Endothelial cell of umbilical vein (primary cell): ENCODE data around the gene SLC28A1. TPM values are rescaled to one million over a fixed set of nuclear protein-coding genes. Genes with fewer than 3 reads are reported as not detected.

Experiments used
- BruUV-seq: library from RNA; stranded (reverse); fragments of 400-500 nt; replicated peaks from 2 replicates; lab custom pipeline; 2021; lab: Mats Ljungman, UMichigan
- CTCF ChIA-PET: fragments of 300-600, 350-600 bp; sonication (Branson Sonifier 250); formaldehyde crosslinking; loops from one replicate; lab custom pipeline; 2021; ENCODE audit warnings: antibody characterized with exemption, inconsistent platforms; lab: Charles Lee
- POLR2A ChIA-PET: fragments of 300-600, 350-600 bp; sonication (Branson Sonifier 250); formaldehyde crosslinking; loops from one replicate; lab custom pipeline; 2021; ENCODE audit warnings: antibody characterized with exemption, inconsistent platforms; lab: Charles Lee
- DNase-seq: peaks from one replicate; pipeline ENCODE4 v3.0.0-alpha.2; 2011; ENCODE audit warnings: low read depth, low spot score
- FAIRE-seq: peaks from 2 replicates; lab custom pipeline; 2011; peaks lifted over from hg19 to GRCh38; lab: Jason Lieb, UNC
- H2AFZ ChIP-seq: 2 replicates; pipeline ENCODE4 v1.6.0; 2012; ENCODE audit warnings: low read depth, low read length, control low read depth, inconsistent platforms
- H3K27ac ChIP-seq: 2 replicates; pipeline ENCODE4 v1.5.1; 2011; ENCODE audit warnings: low read depth, mild to moderate bottlenecking, control low read depth, low read length, moderate library complexity; ENCODE audit not compliant: insufficient read depth
- H3K27me3 ChIP-seq, 2 experiments: 2 replicates each; pipeline versions ENCODE4 v1.6.0 to v1.6.1; 2011; ENCODE audit warnings: low read length in 2 of 2, mixed read lengths in 1 of 2; ENCODE audit not compliant: control insufficient read depth in 2 of 2, insufficient read depth in 2 of 2
- H3K36me3 ChIP-seq, 2 experiments: 2 replicates in 1 of 2; 3 replicates in 1 of 2; pipeline ENCODE4 v1.5.1; 2011; ENCODE audit warnings: low read length in 2 of 2, mild to moderate bottlenecking in 1 of 2, moderate library complexity in 1 of 2; ENCODE audit not compliant: control insufficient read depth in 2 of 2, insufficient read depth in 2 of 2; ENCODE audit errors: extremely low read depth in 1 of 2
- H3K4me1 ChIP-seq: 3 replicates; pipeline ENCODE4 v1.5.1; 2011; ENCODE audit warnings: mild to moderate bottlenecking, low read length; ENCODE audit not compliant: control insufficient read depth, insufficient read depth; ENCODE audit errors: extremely low read depth
- H3K4me2 ChIP-seq: 2 replicates; pipeline ENCODE4 v1.6.1; 2011; ENCODE audit warnings: low read length, control low read depth, mixed read lengths; ENCODE audit not compliant: insufficient read depth
- H3K4me3 ChIP-seq, 3 experiments: fragments of 200-600 bp in 1 of 3; sonication (generic), shearing (Covaris generic) in 1 of 3; replicated peaks in 1 of 3; 2 replicates each; pipeline ENCODE4 v1.5.1; 2011 to 2016; ENCODE audit warnings: control low read depth in 3 of 3, low read length in 3 of 3, mild to moderate bottlenecking in 2 of 3, inconsistent platforms in 1 of 3, low read depth in 1 of 3, moderate library complexity in 1 of 3; ENCODE audit not compliant: insufficient read depth in 1 of 3
- H3K79me2 ChIP-seq: 2 replicates; pipeline ENCODE4 v1.6.0; 2012; ENCODE audit warnings: low read length, inconsistent platforms; ENCODE audit not compliant: control insufficient read depth, insufficient read depth
- H3K9ac ChIP-seq: replicated peaks from 2 replicates; pipeline ENCODE3; 2011; ENCODE audit warnings: low read length, control low read depth; ENCODE audit not compliant: insufficient read depth; ENCODE audit errors: extremely low read depth
- H3K9me1 ChIP-seq: replicated peaks from 3 replicates; pipeline ENCODE4 v1.6.0; 2011; ENCODE audit warnings: mild to moderate bottlenecking, low read length; ENCODE audit not compliant: control insufficient read depth, insufficient read depth; ENCODE audit errors: extremely low read depth
- H3K9me3 ChIP-seq: replicated peaks from 2 replicates; pipeline ENCODE4 v1.5.1; 2012; ENCODE audit warnings: low read length, inconsistent platforms; ENCODE audit not compliant: control insufficient read depth, insufficient read depth
- H4K20me1 ChIP-seq: replicated peaks from 2 replicates; pipeline ENCODE3; 2011; ENCODE audit warnings: mild to moderate bottlenecking, low read length; ENCODE audit not compliant: control insufficient read depth, insufficient read depth; ENCODE audit errors: extremely low read depth
- EZH2 ChIP-seq: IDR thresholded peaks from 2 replicates; pipeline ENCODE4 v1.6.1; 2012; ENCODE audit warnings: borderline replicate concordance, low read depth, mild to moderate bottlenecking, moderate library complexity, low read length, inconsistent platforms; ENCODE audit not compliant: severe bottlenecking
- FOS ChIP-seq: IDR thresholded peaks from 2 replicates; pipeline ENCODE4 v1.6.1; 2011; ENCODE audit warnings: mild to moderate bottlenecking, low read length, moderate library complexity, borderline replicate concordance; ENCODE audit not compliant: insufficient read depth
- GATA2 ChIP-seq: IDR thresholded peaks from 2 replicates; pipeline ENCODE4 v1.7.0; 2011; ENCODE audit warnings: low read depth, mild to moderate bottlenecking, moderate library complexity, mixed read lengths, low read length; ENCODE audit not compliant: insufficient read length, insufficient read depth
- JUN ChIP-seq: IDR thresholded peaks from 2 replicates; pipeline ENCODE4 v1.6.1; 2011; ENCODE audit warnings: borderline replicate concordance, low read depth; ENCODE audit not compliant: insufficient read length, insufficient read depth
- MYC ChIP-seq: IDR thresholded peaks from one replicate; pipeline ENCODE4 v1.6.1; 2011; ENCODE audit warnings: mild to moderate bottlenecking, low read depth, low read length
- POLR2A ChIP-seq: IDR thresholded peaks from 2 replicates; pipeline ENCODE4 v1.6.1; 2012; ENCODE audit warnings: low read depth, mild to moderate bottlenecking, control low read depth, low read length
- POLR2AphosphoS5 ChIP-seq: IDR thresholded peaks from 2 replicates; pipeline ENCODE4 v1.6.1; 2012; ENCODE audit warnings: low read depth, mild to moderate bottlenecking, control low read depth, low read length, moderate library complexity; ENCODE audit not compliant: insufficient read depth
- dilution Hi-C: fragments of 300-500 bp; cut with MboI; formaldehyde crosslinking; loops from one replicate; pipeline ENCODE4 v1.15.0; 2019; ENCODE audit warnings: low sequenced_read_pairs; ENCODE audit not compliant: extremely low pct_ligation_motif_present
- intact Hi-C: fragments of 100-400 bp; cut with micrococcal nuclease; formaldehyde crosslinking; loops from one replicate; pipeline ENCODE4 v1.10.0; 2022
- polyA plus RNA-seq, 4 experiments: library from polyadenylated mRNA; depleted of rRNA in 3 of 4; stranded (reverse) in 3 of 4; unstranded in 1 of 4; fragments of >200 nt; gene quantifications; 2 replicates each; pipeline versions ENCODE4 v1.2.1 to v1.2.3, GENCODE V29; 2011 to 2012; ENCODE audit warnings: missing spikeins in 1 of 4
- total RNA-seq: library from RNA; stranded (reverse); gene quantifications from 2 replicates; pipeline ENCODE4 v1.2.3, GENCODE V29; 2021
- TF ChIP-seq, protein P1 (sequence below): IDR thresholded peaks from 2 replicates; pipeline ENCODE4 v1.6.1; 2011; ENCODE audit not compliant: insufficient read depth, insufficient read length
- TF ChIP-seq, protein P2 (sequence below), 2 donors: IDR thresholded peaks; 1 replicate in 1 of 2; 2 replicates in 1 of 2; pipeline ENCODE4 v1.5.1; 2011; ENCODE audit warnings: low read length in 2 of 2, mild to moderate bottlenecking in 2 of 2, moderate library complexity in 2 of 2, control low read depth in 1 of 2, inconsistent platforms in 1 of 2, low read depth in 1 of 2; ENCODE audit not compliant: insufficient read depth in 1 of 2; ENCODE audit errors: extremely low read depth in 1 of 2

Gene SLC28A1
- total and polyA plus RNA-seq, 2 donors (not counting 3 experiments of a cell fraction or from before 2014, with no cell fraction given), result not detected

DNA sequence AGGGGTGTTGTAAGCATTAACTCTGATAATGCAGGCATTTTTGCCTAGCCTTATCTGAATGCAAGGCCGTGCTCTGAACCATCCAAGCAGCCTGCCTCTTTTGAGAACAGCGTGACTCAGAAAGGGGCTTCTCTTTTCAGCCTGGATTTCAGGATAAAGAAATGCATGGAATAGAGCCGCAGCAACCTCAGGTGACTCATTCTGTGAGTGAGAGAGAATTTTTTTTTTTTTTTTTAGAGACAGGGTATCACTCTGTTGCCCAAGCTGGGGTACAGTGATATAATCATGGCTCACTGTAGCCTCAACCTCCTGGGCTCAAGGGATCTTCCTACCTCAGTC, 76.6 kb downstream of the SLC28A1 start:
- DNase-seq (no peak), FAIRE-seq (no peak)
- no peaks in the 10 kb centered on the region for H3K36me3 ChIP-seq
- no peak overlapping the region for H2AFZ ChIP-seq
- H3K4me2 ChIP-seq, result no peak overlapping the region
- ChIA-PET POLR2A (no interaction called here), CTCF (interaction anchor here (2.7 kb wide), 1 partner anchor 42 kb away, joined by 7 read pairs; no protein-coding TSS in a partner anchor)
- H3K4me3 ChIP-seq, result no peak overlapping the region
- no TSS peak for BruUV-seq
- dilution Hi-C loops (loop anchor here (25.0 kb wide), 1 partner anchor 124 kb away; no protein-coding TSS in a partner anchor), intact Hi-C loops (no loop called here)
- no peaks in the 10 kb centered on the region for H4K20me1 ChIP-seq
- H3K27me3 ChIP-seq, result no peaks in the 10 kb centered on the region
- no peak overlapping the region for H3K27ac ChIP-seq
- no peaks in the 10 kb centered on the region for H3K79me2 ChIP-seq
- TF ChIP-seq POLR2AphosphoS5 (no peak), MYC (no peak), JUN (no peak), POLR2A (no peak), EZH2 (no peak), FOS (no peak), GATA2 (no peak)
- TF ChIP-seq, protein P1, sequence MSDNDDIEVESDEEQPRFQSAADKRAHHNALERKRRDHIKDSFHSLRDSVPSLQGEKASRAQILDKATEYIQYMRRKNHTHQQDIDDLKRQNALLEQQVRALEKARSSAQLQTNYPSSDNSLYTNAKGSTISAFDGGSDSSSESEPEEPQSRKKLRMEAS, result no peak
- TF ChIP-seq, protein P2, sequence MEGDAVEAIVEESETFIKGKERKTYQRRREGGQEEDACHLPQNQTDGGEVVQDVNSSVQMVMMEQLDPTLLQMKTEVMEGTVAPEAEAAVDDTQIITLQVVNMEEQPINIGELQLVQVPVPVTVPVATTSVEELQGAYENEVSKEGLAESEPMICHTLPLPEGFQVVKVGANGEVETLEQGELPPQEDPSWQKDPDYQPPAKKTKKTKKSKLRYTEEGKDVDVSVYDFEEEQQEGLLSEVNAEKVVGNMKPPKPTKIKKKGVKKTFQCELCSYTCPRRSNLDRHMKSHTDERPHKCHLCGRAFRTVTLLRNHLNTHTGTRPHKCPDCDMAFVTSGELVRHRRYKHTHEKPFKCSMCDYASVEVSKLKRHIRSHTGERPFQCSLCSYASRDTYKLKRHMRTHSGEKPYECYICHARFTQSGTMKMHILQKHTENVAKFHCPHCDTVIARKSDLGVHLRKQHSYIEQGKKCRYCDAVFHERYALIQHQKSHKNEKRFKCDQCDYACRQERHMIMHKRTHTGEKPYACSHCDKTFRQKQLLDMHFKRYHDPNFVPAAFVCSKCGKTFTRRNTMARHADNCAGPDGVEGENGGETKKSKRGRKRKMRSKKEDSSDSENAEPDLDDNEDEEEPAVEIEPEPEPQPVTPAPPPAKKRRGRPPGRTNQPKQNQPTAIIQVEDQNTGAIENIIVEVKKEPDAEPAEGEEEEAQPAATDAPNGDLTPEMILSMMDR (IDR thresholded peaks at IDR 0.05; ENCODE audit: extremely low read depth in 1 of 2, insufficient read depth in 1 of 2, low read depth in 1 of 2, low read length in 2 of 2), result no peak
- H3K9me3 ChIP-seq, result no peaks in the 10 kb centered on the region
- H3K9me1 ChIP-seq, result no peaks in the 10 kb centered on the region
- H3K4me1 ChIP-seq, result peaks cover 16% of the 10 kb centered on the region
- no peak overlapping the region for H3K9ac ChIP-seq
